Neural cell (in vitro differentiated cells): ENCODE results near the gene POTEM. TPM values are rescaled to one million over a fixed set of nuclear protein-coding genes. Genes with fewer than 3 reads are reported as not detected.
"Not testable (repeated sequence)": the region's sequence is repeated elsewhere in the genome, so short reads cannot be mapped to it uniquely, and the experiment has no call there.

Source experiments
- H2AFZ ChIP-seq: fragments of 200-600, 300-800 bp; sonication (generic), shearing (Covaris generic); 2 replicates; pipeline ENCODE4 v1.6.0; 2014; ENCODE audit warnings: low read depth, mild to moderate bottlenecking, antibody characterized with exemption, low read length, moderate library complexity
- H3F3A ChIP-seq: fragments of 200-600 bp; shearing (Covaris generic); 2 replicates; pipeline ENCODE4 v1.6.1; 2016; ENCODE audit warnings: mild to moderate bottlenecking, moderate library complexity, mixed read lengths, antibody characterized with exemption, low read length; ENCODE audit not compliant: insufficient read depth, poor library complexity, severe bottlenecking
- H3K27ac ChIP-seq: fragments of 200-600, 300-800 bp; sonication (generic), shearing (Covaris generic); 2 replicates; pipeline ENCODE4 v1.5.1; 2014; ENCODE audit warnings: mild to moderate bottlenecking, low read length, moderate library complexity
- H3K27me3 ChIP-seq: fragments of 300-800, 200-600 bp; sonication (generic), shearing (Covaris generic); 2 replicates; pipeline ENCODE4 v1.6.0; 2014; ENCODE audit warnings: mild to moderate bottlenecking, low read depth, low read length, moderate library complexity; ENCODE audit not compliant: insufficient read depth
- H3K36me3 ChIP-seq: fragments of 300-800, 200-600 bp; sonication (generic), shearing (Covaris generic); 2 replicates; pipeline ENCODE4 v1.5.1; 2014; ENCODE audit warnings: mild to moderate bottlenecking, antibody characterized with exemption, low read length, moderate library complexity; ENCODE audit not compliant: insufficient read depth
- H3K4me2 ChIP-seq: fragments of 300-800, 200-600 bp; sonication (generic), shearing (Covaris generic); 2 replicates; pipeline ENCODE4 v1.6.0; 2014; ENCODE audit warnings: mild to moderate bottlenecking, low read length
- H3K4me3 ChIP-seq: fragments of 300-800, 200-600 bp; sonication (generic), shearing (Covaris generic); 2 replicates; pipeline ENCODE4 v1.5.1; 2014; ENCODE audit warnings: mild to moderate bottlenecking, low read length, moderate library complexity
- H3K79me2 ChIP-seq: fragments of 200-600 bp; shearing (Covaris generic); replicated peaks from 2 replicates; pipeline ENCODE4 v1.6.0; 2014; ENCODE audit warnings: mild to moderate bottlenecking, low read length, moderate library complexity; ENCODE audit not compliant: insufficient read depth
- H3K9ac ChIP-seq: fragments of 300-800, 200-600 bp; sonication (generic), shearing (Covaris generic); 2 replicates; pipeline ENCODE4 v1.6.1; 2016; ENCODE audit warnings: mild to moderate bottlenecking, low read length, mixed read lengths
- H3K9me2 ChIP-seq: fragments of 200-600 bp; shearing (Covaris generic); 2 replicates; pipeline ENCODE4 v1.6.1; 2016; ENCODE audit warnings: mild to moderate bottlenecking, low read length, mixed read lengths; ENCODE audit not compliant: insufficient read depth
- H3K9me3 ChIP-seq: fragments of 200-600, 300-800 bp; sonication (generic), shearing (Covaris generic); 2 replicates; pipeline ENCODE4 v1.6.1; 2016; ENCODE audit warnings: mild to moderate bottlenecking, mixed run types, low read length, moderate library complexity, mixed read lengths
- H4K20me1 ChIP-seq: fragments of 200-600 bp; shearing (Covaris generic); 2 replicates; pipeline ENCODE4 v1.6.1; 2016; ENCODE audit warnings: mild to moderate bottlenecking, mixed run types; ENCODE audit not compliant: insufficient read depth
- polyA plus RNA-seq: library from polyadenylated mRNA; depleted of rRNA; stranded (reverse); fragments of >200 nt; gene quantifications from 2 replicates; pipeline ENCODE4 v1.2.3, GENCODE V29; 2014
- small RNA-seq, 3 experiments: library from RNA; depleted of rRNA; stranded (forward); fragments of <200 nt; gene quantifications; one replicate each; pipeline ENCODE3, GENCODE V24; 2012

POTEM gene
- polyA plus RNA-seq, 1 donor from 2014 or later = not detected

- not testable (repeated sequence) for H3K4me3 ChIP-seq, H2AFZ ChIP-seq, H3K4me2 ChIP-seq, H3K27me3 ChIP-seq, H3K9me2 ChIP-seq, H3F3A ChIP-seq, H3K36me3 ChIP-seq, H3K79me2 ChIP-seq, H3K9ac ChIP-seq, H4K20me1 ChIP-seq, H3K27ac ChIP-seq, H3K9me3 ChIP-seq
Measured at GRCh38 chr14:19038785-19039184, 71.6 kb downstream of the POTEM start.

- not testable (repeated sequence) for H3K79me2 ChIP-seq, H4K20me1 ChIP-seq, H3K4me2 ChIP-seq, H3K4me3 ChIP-seq, H3K36me3 ChIP-seq, H3K9me2 ChIP-seq, H3F3A ChIP-seq, H3K27me3 ChIP-seq, H3K9me3 ChIP-seq, H2AFZ ChIP-seq, H3K9ac ChIP-seq, H3K27ac ChIP-seq
Measured at GRCh38 chr14:19043384-19043783, 76.2 kb downstream of the POTEM start.

Small RNAs within 50 kb of the gene (small RNA-seq; reads per million reads assigned to genes)
- gene RNU6-1239P = 0 reads per million in 3 experiments
